Endothelial cell of umbilical vein (primary cell): ENCODE results near the gene XDH. TPM values are rescaled to one million over a fixed set of nuclear protein-coding genes. Genes with fewer than 3 reads are reported as not detected.

Experiments
- BruUV-seq: library from RNA; stranded (reverse); fragments of 400-500 nt; replicated peaks from 2 replicates; lab custom pipeline; 2021; lab: Mats Ljungman, UMichigan
- CTCF ChIA-PET: fragments of 300-600, 350-600 bp; sonication (Branson Sonifier 250); formaldehyde crosslinking; loops from one replicate; lab custom pipeline; 2021; ENCODE audit warnings: antibody characterized with exemption, inconsistent platforms; lab: Charles Lee
- POLR2A ChIA-PET: fragments of 300-600, 350-600 bp; sonication (Branson Sonifier 250); formaldehyde crosslinking; loops from one replicate; lab custom pipeline; 2021; ENCODE audit warnings: antibody characterized with exemption, inconsistent platforms; lab: Charles Lee
- DNase-seq: peaks from one replicate; pipeline ENCODE4 v3.0.0-alpha.2; 2011; ENCODE audit warnings: low read depth, low spot score
- FAIRE-seq: peaks from 2 replicates; lab custom pipeline; 2011; peaks lifted over from hg19 to GRCh38; lab: Jason Lieb, UNC
- H2AFZ ChIP-seq: 2 replicates; pipeline ENCODE4 v1.6.0; 2012; ENCODE audit warnings: low read depth, low read length, control low read depth, inconsistent platforms
- H3K27ac ChIP-seq: 2 replicates; pipeline ENCODE4 v1.5.1; 2011; ENCODE audit warnings: low read depth, mild to moderate bottlenecking, control low read depth, low read length, moderate library complexity; ENCODE audit not compliant: insufficient read depth
- H3K27me3 ChIP-seq, 2 experiments: 2 replicates each; pipeline versions ENCODE4 v1.6.0 to v1.6.1; 2011; ENCODE audit warnings: low read length in 2 of 2, mixed read lengths in 1 of 2; ENCODE audit not compliant: control insufficient read depth in 2 of 2, insufficient read depth in 2 of 2
- H3K36me3 ChIP-seq, 2 experiments: 2 replicates in 1 of 2; 3 replicates in 1 of 2; pipeline ENCODE4 v1.5.1; 2011; ENCODE audit warnings: low read length in 2 of 2, mild to moderate bottlenecking in 1 of 2, moderate library complexity in 1 of 2; ENCODE audit not compliant: control insufficient read depth in 2 of 2, insufficient read depth in 2 of 2; ENCODE audit errors: extremely low read depth in 1 of 2
- H3K4me1 ChIP-seq: 3 replicates; pipeline ENCODE4 v1.5.1; 2011; ENCODE audit warnings: mild to moderate bottlenecking, low read length; ENCODE audit not compliant: control insufficient read depth, insufficient read depth; ENCODE audit errors: extremely low read depth
- H3K4me2 ChIP-seq: 2 replicates; pipeline ENCODE4 v1.6.1; 2011; ENCODE audit warnings: low read length, control low read depth, mixed read lengths; ENCODE audit not compliant: insufficient read depth
- H3K4me3 ChIP-seq, 3 experiments: fragments of 200-600 bp in 1 of 3; sonication (generic), shearing (Covaris generic) in 1 of 3; replicated peaks in 1 of 3; 2 replicates each; pipeline ENCODE4 v1.5.1; 2011 to 2016; ENCODE audit warnings: control low read depth in 3 of 3, low read length in 3 of 3, mild to moderate bottlenecking in 2 of 3, inconsistent platforms in 1 of 3, low read depth in 1 of 3, moderate library complexity in 1 of 3; ENCODE audit not compliant: insufficient read depth in 1 of 3
- H3K79me2 ChIP-seq: 2 replicates; pipeline ENCODE4 v1.6.0; 2012; ENCODE audit warnings: low read length, inconsistent platforms; ENCODE audit not compliant: control insufficient read depth, insufficient read depth
- H3K9ac ChIP-seq: replicated peaks from 2 replicates; pipeline ENCODE3; 2011; ENCODE audit warnings: low read length, control low read depth; ENCODE audit not compliant: insufficient read depth; ENCODE audit errors: extremely low read depth
- H3K9me1 ChIP-seq: replicated peaks from 3 replicates; pipeline ENCODE4 v1.6.0; 2011; ENCODE audit warnings: mild to moderate bottlenecking, low read length; ENCODE audit not compliant: control insufficient read depth, insufficient read depth; ENCODE audit errors: extremely low read depth
- H3K9me3 ChIP-seq: replicated peaks from 2 replicates; pipeline ENCODE4 v1.5.1; 2012; ENCODE audit warnings: low read length, inconsistent platforms; ENCODE audit not compliant: control insufficient read depth, insufficient read depth
- H4K20me1 ChIP-seq: replicated peaks from 2 replicates; pipeline ENCODE3; 2011; ENCODE audit warnings: mild to moderate bottlenecking, low read length; ENCODE audit not compliant: control insufficient read depth, insufficient read depth; ENCODE audit errors: extremely low read depth
- EZH2 ChIP-seq: IDR thresholded peaks from 2 replicates; pipeline ENCODE4 v1.6.1; 2012; ENCODE audit warnings: borderline replicate concordance, low read depth, mild to moderate bottlenecking, moderate library complexity, low read length, inconsistent platforms; ENCODE audit not compliant: severe bottlenecking
- FOS ChIP-seq: IDR thresholded peaks from 2 replicates; pipeline ENCODE4 v1.6.1; 2011; ENCODE audit warnings: mild to moderate bottlenecking, low read length, moderate library complexity, borderline replicate concordance; ENCODE audit not compliant: insufficient read depth
- GATA2 ChIP-seq: IDR thresholded peaks from 2 replicates; pipeline ENCODE4 v1.7.0; 2011; ENCODE audit warnings: low read depth, mild to moderate bottlenecking, moderate library complexity, mixed read lengths, low read length; ENCODE audit not compliant: insufficient read length, insufficient read depth
- JUN ChIP-seq: IDR thresholded peaks from 2 replicates; pipeline ENCODE4 v1.6.1; 2011; ENCODE audit warnings: borderline replicate concordance, low read depth; ENCODE audit not compliant: insufficient read length, insufficient read depth
- MYC ChIP-seq: IDR thresholded peaks from one replicate; pipeline ENCODE4 v1.6.1; 2011; ENCODE audit warnings: mild to moderate bottlenecking, low read depth, low read length
- POLR2A ChIP-seq: IDR thresholded peaks from 2 replicates; pipeline ENCODE4 v1.6.1; 2012; ENCODE audit warnings: low read depth, mild to moderate bottlenecking, control low read depth, low read length
- POLR2AphosphoS5 ChIP-seq: IDR thresholded peaks from 2 replicates; pipeline ENCODE4 v1.6.1; 2012; ENCODE audit warnings: low read depth, mild to moderate bottlenecking, control low read depth, low read length, moderate library complexity; ENCODE audit not compliant: insufficient read depth
- dilution Hi-C: fragments of 300-500 bp; cut with MboI; formaldehyde crosslinking; loops from one replicate; pipeline ENCODE4 v1.15.0; 2019; ENCODE audit warnings: low sequenced_read_pairs; ENCODE audit not compliant: extremely low pct_ligation_motif_present
- intact Hi-C: fragments of 100-400 bp; cut with micrococcal nuclease; formaldehyde crosslinking; loops from one replicate; pipeline ENCODE4 v1.10.0; 2022
- polyA plus RNA-seq, 4 experiments: library from polyadenylated mRNA; depleted of rRNA in 3 of 4; stranded (reverse) in 3 of 4; unstranded in 1 of 4; fragments of >200 nt; gene quantifications; 2 replicates each; pipeline versions ENCODE4 v1.2.1 to v1.2.3, GENCODE V29; 2011 to 2012; ENCODE audit warnings: missing spikeins in 1 of 4
- total RNA-seq: library from RNA; stranded (reverse); gene quantifications from 2 replicates; pipeline ENCODE4 v1.2.3, GENCODE V29; 2021
- TF ChIP-seq, protein P1 (sequence below): IDR thresholded peaks from 2 replicates; pipeline ENCODE4 v1.6.1; 2011; ENCODE audit not compliant: insufficient read depth, insufficient read length
- TF ChIP-seq, protein P2 (sequence below), 2 donors: IDR thresholded peaks; 1 replicate in 1 of 2; 2 replicates in 1 of 2; pipeline ENCODE4 v1.5.1; 2011; ENCODE audit warnings: low read length in 2 of 2, mild to moderate bottlenecking in 2 of 2, moderate library complexity in 2 of 2, control low read depth in 1 of 2, inconsistent platforms in 1 of 2, low read depth in 1 of 2; ENCODE audit not compliant: insufficient read depth in 1 of 2; ENCODE audit errors: extremely low read depth in 1 of 2

XDH gene
- total and polyA plus RNA-seq, 2 donors (not counting 3 experiments of a cell fraction or from before 2014, with no cell fraction given), result not detected

DNA sequence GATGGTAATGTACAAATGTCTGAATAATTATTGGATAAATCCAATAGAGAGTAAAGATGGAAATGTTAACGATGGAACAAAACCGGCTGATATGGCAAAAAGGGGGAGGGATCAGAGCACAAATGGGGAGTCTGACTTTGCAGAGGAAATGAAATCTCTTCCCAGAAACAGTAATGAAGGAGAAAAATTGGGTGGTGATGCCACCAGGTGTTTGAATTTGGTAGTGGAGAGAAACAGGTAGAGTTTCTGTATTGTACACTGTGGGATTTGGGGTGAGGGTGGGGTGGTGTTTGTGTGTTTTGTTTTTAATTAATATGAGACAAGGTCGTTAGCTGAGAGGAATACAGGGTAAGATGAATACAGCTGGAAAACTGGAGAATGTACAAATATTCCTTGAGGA, 20.4 kb upstream of the XDH start:
- H3K4me3 ChIP-seq, result no peak overlapping the region
- BruUV-seq, result no TSS peak
- no peaks in the 10 kb centered on the region for H3K9me3 ChIP-seq
- no peaks in the 10 kb centered on the region for H3K79me2 ChIP-seq
- H3K9me1 ChIP-seq, result no peaks in the 10 kb centered on the region
- H3K4me1 ChIP-seq, result no peaks in the 10 kb centered on the region
- no peak overlapping the region for H3K27ac ChIP-seq
- POLR2A ChIA-PET, result no interaction called here
- no peak overlapping the region for H3K4me2 ChIP-seq
- H3K36me3 ChIP-seq, result no peaks in the 10 kb centered on the region
- intact Hi-C loops (no loop called here), dilution Hi-C loops (no loop called here)
- CTCF ChIA-PET, result no interaction called here
- no peaks in the 10 kb centered on the region for H4K20me1 ChIP-seq
- no peaks in the 10 kb centered on the region for H3K27me3 ChIP-seq
- no peak overlapping the region for H2AFZ ChIP-seq
- DNase-seq, result no peak
- TF ChIP-seq POLR2AphosphoS5 (no peak), EZH2 (no peak), JUN (no peak), GATA2 (no peak), FOS (no peak), MYC (no peak), POLR2A (no peak)
- TF ChIP-seq, protein P1, sequence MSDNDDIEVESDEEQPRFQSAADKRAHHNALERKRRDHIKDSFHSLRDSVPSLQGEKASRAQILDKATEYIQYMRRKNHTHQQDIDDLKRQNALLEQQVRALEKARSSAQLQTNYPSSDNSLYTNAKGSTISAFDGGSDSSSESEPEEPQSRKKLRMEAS, result no peak
- TF ChIP-seq, protein P2, sequence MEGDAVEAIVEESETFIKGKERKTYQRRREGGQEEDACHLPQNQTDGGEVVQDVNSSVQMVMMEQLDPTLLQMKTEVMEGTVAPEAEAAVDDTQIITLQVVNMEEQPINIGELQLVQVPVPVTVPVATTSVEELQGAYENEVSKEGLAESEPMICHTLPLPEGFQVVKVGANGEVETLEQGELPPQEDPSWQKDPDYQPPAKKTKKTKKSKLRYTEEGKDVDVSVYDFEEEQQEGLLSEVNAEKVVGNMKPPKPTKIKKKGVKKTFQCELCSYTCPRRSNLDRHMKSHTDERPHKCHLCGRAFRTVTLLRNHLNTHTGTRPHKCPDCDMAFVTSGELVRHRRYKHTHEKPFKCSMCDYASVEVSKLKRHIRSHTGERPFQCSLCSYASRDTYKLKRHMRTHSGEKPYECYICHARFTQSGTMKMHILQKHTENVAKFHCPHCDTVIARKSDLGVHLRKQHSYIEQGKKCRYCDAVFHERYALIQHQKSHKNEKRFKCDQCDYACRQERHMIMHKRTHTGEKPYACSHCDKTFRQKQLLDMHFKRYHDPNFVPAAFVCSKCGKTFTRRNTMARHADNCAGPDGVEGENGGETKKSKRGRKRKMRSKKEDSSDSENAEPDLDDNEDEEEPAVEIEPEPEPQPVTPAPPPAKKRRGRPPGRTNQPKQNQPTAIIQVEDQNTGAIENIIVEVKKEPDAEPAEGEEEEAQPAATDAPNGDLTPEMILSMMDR (IDR thresholded peaks at IDR 0.05; ENCODE audit: extremely low read depth in 1 of 2, insufficient read depth in 1 of 2, low read depth in 1 of 2, low read length in 2 of 2), result no peak
- no peak for FAIRE-seq
- no peak overlapping the region for H3K9ac ChIP-seq
